Panc1 (cell line): ENCODE results near the gene GLCCI1. TPM values are rescaled to one million over a fixed set of nuclear protein-coding genes. Genes with fewer than 3 reads are reported as not detected.

Experiments
- ATAC-seq: fragments of 200-7000 bp; cut with Tn5 transposase; 2 replicates; pipeline ENCODE4 v1.9.1; 2020; ENCODE audit warnings: mild to moderate bottlenecking, moderate library complexity
- BruUV-seq: library from RNA; stranded (reverse); fragments of 400-500 nt; replicated peaks from 2 replicates; lab custom pipeline; 2021; lab: Mats Ljungman, UMichigan
- CTCF ChIA-PET: fragments of 300-600 bp; sonication (Branson Sonifier 250); formaldehyde crosslinking; loops from one replicate; lab custom pipeline; 2022; ENCODE audit warnings: antibody characterized with exemption; lab: Charles Lee
- POLR2A ChIA-PET: fragments of 300-600 bp; sonication (Branson Sonifier 250); formaldehyde crosslinking; loops from one replicate; lab custom pipeline; 2022; ENCODE audit warnings: antibody characterized with exemption; lab: Charles Lee
- DNase-seq: peaks from one replicate; pipeline ENCODE4 v3.0.0-alpha.2; 2010; ENCODE audit warnings: low read depth, low spot score
- H3K27ac ChIP-seq: 2 replicates; pipeline ENCODE4 v1.5.1; 2011; ENCODE audit warnings: mild to moderate bottlenecking, low read length, inconsistent platforms
- H3K27me3 ChIP-seq: fragments of 200-500 bp; sonication (Bioruptor generic); 2 replicates; pipeline ENCODE4 v1.6.0; 2014; ENCODE audit warnings: low read length, inconsistent platforms; ENCODE audit not compliant: control insufficient read depth, insufficient read depth
- H3K36me3 ChIP-seq: fragments of 200-500 bp; sonication (Bioruptor generic); 2 replicates; pipeline ENCODE4 v1.5.1; 2014; ENCODE audit warnings: inconsistent platforms, mild to moderate bottlenecking, low read length, moderate library complexity; ENCODE audit not compliant: control insufficient read depth, insufficient read depth
- H3K4me1 ChIP-seq: 2 replicates; pipeline ENCODE4 v1.5.1; 2011; ENCODE audit warnings: inconsistent platforms, mild to moderate bottlenecking, low read length, moderate library complexity; ENCODE audit not compliant: control insufficient read depth, insufficient read depth
- H3K4me3 ChIP-seq, 2 experiments: 2 replicates each; pipeline ENCODE4 v1.5.1; 2011 to 2012; ENCODE audit warnings: low read depth in 2 of 2, low read length in 2 of 2, mild to moderate bottlenecking in 2 of 2, inconsistent platforms in 1 of 2, moderate library complexity in 1 of 2
- H3K9me3 ChIP-seq: fragments of 200-500 bp; sonication (Bioruptor generic); 2 replicates; pipeline ENCODE4 v1.5.1; 2014; ENCODE audit warnings: low read depth, mild to moderate bottlenecking, inconsistent platforms, low read length, moderate library complexity; ENCODE audit not compliant: control insufficient read depth, insufficient read depth
- POLR2AphosphoS5 ChIP-seq: IDR thresholded peaks from 2 replicates; pipeline ENCODE4 v1.6.1; 2012; ENCODE audit warnings: mild to moderate bottlenecking, low read depth, low read length, moderate library complexity
- SIN3A ChIP-seq: IDR thresholded peaks from 2 replicates; pipeline ENCODE4 v1.6.1; 2012; ENCODE audit warnings: low read depth, mild to moderate bottlenecking, low read length, moderate library complexity, borderline replicate concordance; ENCODE audit not compliant: insufficient read depth
- TCF7L2 ChIP-seq: IDR thresholded peaks from 2 replicates; pipeline ENCODE4 v1.6.1; 2011; ENCODE audit warnings: mild to moderate bottlenecking, low read depth, low read length, inconsistent platforms
- in situ Hi-C: cut with HindIII; loops from 2 replicates; pipeline ENCODE4 v1.10.0; 2016; ENCODE audit warnings: low sequenced_read_pairs, low pct_unique_long_range_greater_than_20kb
- intact Hi-C: fragments of 100-400 bp; cut with micrococcal nuclease; formaldehyde crosslinking; loops from one replicate; pipeline ENCODE4 v1.10.0; 2022; ENCODE audit not compliant: unreplicated experiment
- total RNA-seq: library from RNA; stranded (reverse); gene quantifications from one replicate; pipeline ENCODE4 v1.2.1, GENCODE V29; 2021; ENCODE audit not compliant: unreplicated experiment
- TF ChIP-seq, protein P1 (sequence below), 2 experiments: IDR thresholded peaks; 2 replicates each; pipeline ENCODE4 v1.6.1; 2011 to 2012; ENCODE audit warnings: low read depth in 2 of 2, control low read depth in 1 of 2, low read length in 1 of 2, mild to moderate bottlenecking in 1 of 2, moderate library complexity in 1 of 2; ENCODE audit not compliant: insufficient read depth in 1 of 2
- TF ChIP-seq, protein P2 (sequence below): fragments of 450-650 bp; IDR thresholded peaks from 2 replicates; pipeline ENCODE4 v1.5.1; 2017; ENCODE audit warnings: mild to moderate bottlenecking

The GLCCI1 gene
- total RNA-seq, 1 experiment from 2014 or later = 36.4 TPM

DNA sequence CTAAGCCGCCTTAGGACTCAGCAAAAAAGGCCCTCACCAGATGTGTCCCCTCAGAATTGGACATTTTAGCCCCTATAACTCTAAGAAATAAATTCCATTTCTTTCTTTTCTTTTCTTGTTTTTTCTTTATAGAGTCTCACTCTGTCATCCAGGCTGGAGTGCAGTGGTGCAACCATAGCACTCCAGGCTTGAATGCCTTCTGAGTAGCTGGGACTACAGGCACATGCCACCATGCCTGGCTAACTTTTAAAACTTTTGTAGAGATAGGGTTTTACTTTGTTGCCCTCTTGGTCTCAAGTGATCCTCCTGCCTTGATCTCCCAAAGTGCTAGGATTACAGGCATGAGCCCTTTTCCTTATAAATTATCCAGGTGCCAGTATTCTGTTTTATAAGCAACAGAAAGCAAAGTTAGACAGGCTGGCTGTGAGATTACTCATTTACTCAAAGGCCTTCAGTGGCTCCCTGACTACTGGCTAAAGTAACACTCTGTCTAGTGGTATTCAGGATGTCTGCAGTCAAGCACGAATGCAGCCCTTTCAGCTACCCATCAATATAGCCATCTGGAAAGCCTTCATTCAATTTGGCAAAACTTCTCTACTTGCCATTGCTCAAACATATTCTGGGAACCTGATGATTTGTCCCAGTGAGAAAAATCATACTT, 164.7 kb downstream of the GLCCI1 start:
- no peak overlapping the region for H3K27ac ChIP-seq
- CTCF ChIA-PET = no interaction called here
- H3K9me3 ChIP-seq = no peaks in the 10 kb centered on the region
- TF ChIP-seq, protein P1, sequence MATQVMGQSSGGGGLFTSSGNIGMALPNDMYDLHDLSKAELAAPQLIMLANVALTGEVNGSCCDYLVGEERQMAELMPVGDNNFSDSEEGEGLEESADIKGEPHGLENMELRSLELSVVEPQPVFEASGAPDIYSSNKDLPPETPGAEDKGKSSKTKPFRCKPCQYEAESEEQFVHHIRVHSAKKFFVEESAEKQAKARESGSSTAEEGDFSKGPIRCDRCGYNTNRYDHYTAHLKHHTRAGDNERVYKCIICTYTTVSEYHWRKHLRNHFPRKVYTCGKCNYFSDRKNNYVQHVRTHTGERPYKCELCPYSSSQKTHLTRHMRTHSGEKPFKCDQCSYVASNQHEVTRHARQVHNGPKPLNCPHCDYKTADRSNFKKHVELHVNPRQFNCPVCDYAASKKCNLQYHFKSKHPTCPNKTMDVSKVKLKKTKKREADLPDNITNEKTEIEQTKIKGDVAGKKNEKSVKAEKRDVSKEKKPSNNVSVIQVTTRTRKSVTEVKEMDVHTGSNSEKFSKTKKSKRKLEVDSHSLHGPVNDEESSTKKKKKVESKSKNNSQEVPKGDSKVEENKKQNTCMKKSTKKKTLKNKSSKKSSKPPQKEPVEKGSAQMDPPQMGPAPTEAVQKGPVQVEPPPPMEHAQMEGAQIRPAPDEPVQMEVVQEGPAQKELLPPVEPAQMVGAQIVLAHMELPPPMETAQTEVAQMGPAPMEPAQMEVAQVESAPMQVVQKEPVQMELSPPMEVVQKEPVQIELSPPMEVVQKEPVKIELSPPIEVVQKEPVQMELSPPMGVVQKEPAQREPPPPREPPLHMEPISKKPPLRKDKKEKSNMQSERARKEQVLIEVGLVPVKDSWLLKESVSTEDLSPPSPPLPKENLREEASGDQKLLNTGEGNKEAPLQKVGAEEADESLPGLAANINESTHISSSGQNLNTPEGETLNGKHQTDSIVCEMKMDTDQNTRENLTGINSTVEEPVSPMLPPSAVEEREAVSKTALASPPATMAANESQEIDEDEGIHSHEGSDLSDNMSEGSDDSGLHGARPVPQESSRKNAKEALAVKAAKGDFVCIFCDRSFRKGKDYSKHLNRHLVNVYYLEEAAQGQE (IDR thresholded peaks at IDR 0.05; ENCODE audit: insufficient read depth in 1 of 2, low read depth in 2 of 2, low read length in 1 of 2) = no peak
- TF ChIP-seq TCF7L2 (no peak), POLR2AphosphoS5 (no peak), SIN3A (no peak)
- TF ChIP-seq, protein P2, sequence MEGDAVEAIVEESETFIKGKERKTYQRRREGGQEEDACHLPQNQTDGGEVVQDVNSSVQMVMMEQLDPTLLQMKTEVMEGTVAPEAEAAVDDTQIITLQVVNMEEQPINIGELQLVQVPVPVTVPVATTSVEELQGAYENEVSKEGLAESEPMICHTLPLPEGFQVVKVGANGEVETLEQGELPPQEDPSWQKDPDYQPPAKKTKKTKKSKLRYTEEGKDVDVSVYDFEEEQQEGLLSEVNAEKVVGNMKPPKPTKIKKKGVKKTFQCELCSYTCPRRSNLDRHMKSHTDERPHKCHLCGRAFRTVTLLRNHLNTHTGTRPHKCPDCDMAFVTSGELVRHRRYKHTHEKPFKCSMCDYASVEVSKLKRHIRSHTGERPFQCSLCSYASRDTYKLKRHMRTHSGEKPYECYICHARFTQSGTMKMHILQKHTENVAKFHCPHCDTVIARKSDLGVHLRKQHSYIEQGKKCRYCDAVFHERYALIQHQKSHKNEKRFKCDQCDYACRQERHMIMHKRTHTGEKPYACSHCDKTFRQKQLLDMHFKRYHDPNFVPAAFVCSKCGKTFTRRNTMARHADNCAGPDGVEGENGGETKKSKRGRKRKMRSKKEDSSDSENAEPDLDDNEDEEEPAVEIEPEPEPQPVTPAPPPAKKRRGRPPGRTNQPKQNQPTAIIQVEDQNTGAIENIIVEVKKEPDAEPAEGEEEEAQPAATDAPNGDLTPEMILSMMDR = no peak
- H3K27me3 ChIP-seq = no peaks in the 10 kb centered on the region; the same call in 1 of the 2 replicates
- no peak for ATAC-seq
- H3K4me1 ChIP-seq = no peaks in the 10 kb centered on the region
- no peaks in the 10 kb centered on the region for H3K36me3 ChIP-seq
- POLR2A ChIA-PET = no interaction called here
- no peak for DNase-seq
- intact Hi-C loops = no loop called here
- BruUV-seq = no TSS peak
- in situ Hi-C loops = no loop called here
- no peak overlapping the region for H3K4me3 ChIP-seq

DNA sequence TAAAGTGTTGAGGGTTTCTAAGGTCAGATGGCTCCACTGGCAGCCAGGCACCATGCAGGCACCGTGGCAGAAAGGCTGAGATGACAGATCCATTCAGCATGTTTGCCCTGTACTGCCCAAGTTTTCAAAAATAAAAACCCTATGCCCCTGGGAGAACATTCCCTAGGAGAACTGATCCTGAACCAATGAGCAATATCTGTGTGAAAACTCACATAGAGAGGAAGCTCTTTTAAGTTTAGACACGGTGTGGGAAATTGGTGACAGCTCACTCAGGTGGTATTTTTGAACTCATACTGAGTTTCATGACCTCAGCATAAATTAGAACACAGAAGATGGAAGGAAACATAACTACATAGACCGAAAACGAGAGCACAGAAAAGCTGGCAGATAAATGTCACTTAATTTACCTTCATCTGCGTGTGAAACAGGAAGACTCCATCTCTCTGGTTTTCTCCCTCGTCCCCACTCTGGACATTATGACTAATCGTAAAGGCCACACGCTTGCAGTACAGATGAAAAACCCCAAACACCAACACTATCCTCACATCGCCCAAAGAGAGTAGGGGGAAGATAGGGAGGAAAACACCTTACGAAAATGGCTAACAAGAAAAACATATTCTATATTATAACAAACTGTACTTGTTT, 165.6 kb downstream of the GLCCI1 start:
- no peak for DNase-seq
- ATAC-seq = no peak
- TF ChIP-seq, protein P2 = no peak
- TF ChIP-seq TCF7L2 (no peak), POLR2AphosphoS5 (no peak)
- H3K27ac ChIP-seq = no peak overlapping the region
- no peaks in the 10 kb centered on the region for H3K36me3 ChIP-seq
- no peaks in the 10 kb centered on the region for H3K4me1 ChIP-seq
- ChIA-PET CTCF (no interaction called here), POLR2A (no interaction called here)
- in situ Hi-C loops = no loop called here
- no TSS peak for BruUV-seq
- intact Hi-C loops = no loop called here
- H3K27me3 ChIP-seq = no peaks in the 10 kb centered on the region; the same call in 1 of the 2 replicates
- no peak overlapping the region for H3K4me3 ChIP-seq
- no peaks in the 10 kb centered on the region for H3K9me3 ChIP-seq
